Measurements from ENCODE around the gene PLCG1. TPM values are rescaled to one million over a fixed set of nuclear protein-coding genes. Genes with fewer than 3 reads are reported as not detected.
A peak's percentile ranks its signal among the peaks of the same experiment; 100 is the strongest.

The PLCG1 gene
- total RNA-seq, 1 donor from 2014 or later: 320 TPM

DNA sequence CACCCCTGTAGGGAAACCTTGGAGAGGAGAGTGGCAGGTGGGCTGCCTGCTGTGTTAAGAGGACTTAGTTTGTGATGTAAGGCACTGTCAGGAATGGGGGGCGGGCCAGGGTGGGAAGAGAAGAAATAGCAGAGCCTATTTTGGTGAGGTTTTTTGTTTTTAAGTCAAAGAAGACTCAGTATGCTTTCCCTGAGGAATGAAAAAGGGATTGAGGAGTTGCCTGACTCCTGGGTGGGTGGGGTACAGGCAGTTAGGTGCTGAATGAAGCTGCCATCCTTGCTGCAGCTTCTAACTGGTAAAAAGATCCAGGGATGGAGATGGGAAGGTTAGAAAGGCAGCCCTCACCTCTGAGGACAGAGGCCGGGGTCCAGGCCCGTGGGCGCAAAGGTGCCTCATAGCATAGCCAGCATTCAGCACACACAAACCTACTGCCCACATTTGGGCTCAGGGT, 37.9 kb downstream of the PLCG1 start:
- no peak for DNase-seq (ENCODE audit: low read depth, low spot score)
- H3K27ac Mint-ChIP-seq (ENCODE audit: unreplicated experiment): peak overlapping the region; percentile 68
- peaks cover 4% of the 10 kb centered on the region for H3K27me3 Mint-ChIP-seq (ENCODE audit: low read depth)
- H3K9me3 Mint-ChIP-seq: no peaks in the 10 kb centered on the region
- no peak overlapping the region for H3K4me3 Mint-ChIP-seq
- TF ChIP-seq, protein P1, sequence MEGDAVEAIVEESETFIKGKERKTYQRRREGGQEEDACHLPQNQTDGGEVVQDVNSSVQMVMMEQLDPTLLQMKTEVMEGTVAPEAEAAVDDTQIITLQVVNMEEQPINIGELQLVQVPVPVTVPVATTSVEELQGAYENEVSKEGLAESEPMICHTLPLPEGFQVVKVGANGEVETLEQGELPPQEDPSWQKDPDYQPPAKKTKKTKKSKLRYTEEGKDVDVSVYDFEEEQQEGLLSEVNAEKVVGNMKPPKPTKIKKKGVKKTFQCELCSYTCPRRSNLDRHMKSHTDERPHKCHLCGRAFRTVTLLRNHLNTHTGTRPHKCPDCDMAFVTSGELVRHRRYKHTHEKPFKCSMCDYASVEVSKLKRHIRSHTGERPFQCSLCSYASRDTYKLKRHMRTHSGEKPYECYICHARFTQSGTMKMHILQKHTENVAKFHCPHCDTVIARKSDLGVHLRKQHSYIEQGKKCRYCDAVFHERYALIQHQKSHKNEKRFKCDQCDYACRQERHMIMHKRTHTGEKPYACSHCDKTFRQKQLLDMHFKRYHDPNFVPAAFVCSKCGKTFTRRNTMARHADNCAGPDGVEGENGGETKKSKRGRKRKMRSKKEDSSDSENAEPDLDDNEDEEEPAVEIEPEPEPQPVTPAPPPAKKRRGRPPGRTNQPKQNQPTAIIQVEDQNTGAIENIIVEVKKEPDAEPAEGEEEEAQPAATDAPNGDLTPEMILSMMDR (conservative IDR thresholded peaks at IDR 0.05): no peak
- H3K36me3 Mint-ChIP-seq (ENCODE audit: low read depth): peaks cover 35% of the 10 kb centered on the region
- H3K4me1 Mint-ChIP-seq: peaks cover 43% of the 10 kb centered on the region

GRCh38 chr20:41175727-41176330, 38.5 kb downstream of the PLCG1 start:
- Mint-ChIP-seq H3K27ac (ENCODE audit: unreplicated experiment) (no peak overlapping the region), H3K4me1 (peaks cover 43% of the 10 kb centered on the region), H3K4me3 (no peak overlapping the region), H3K36me3 (ENCODE audit: low read depth) (peaks cover 34% of the 10 kb centered on the region), H3K9me3 (no peaks in the 10 kb centered on the region), H3K27me3 (ENCODE audit: low read depth) (peaks cover 2% of the 10 kb centered on the region)
- no peak for DNase-seq (ENCODE audit: low read depth, low spot score)
- TF ChIP-seq, protein P1 (conservative IDR thresholded peaks at IDR 0.05): no peak

- DNase-seq (ENCODE audit: low read depth, low spot score): no peak
Measured at GRCh38 chr20:41176711-41177552, 39.6 kb downstream of the PLCG1 start.

GRCh38 chr20:41177636-41178035, 40.3 kb downstream of the PLCG1 start:
- H3K4me1 Mint-ChIP-seq: peaks cover 39% of the 10 kb centered on the region
- peaks cover 2% of the 10 kb centered on the region for H3K27me3 Mint-ChIP-seq (ENCODE audit: low read depth)
- TF ChIP-seq, protein P1 (conservative IDR thresholded peaks at IDR 0.05): no peak
- H3K4me3 Mint-ChIP-seq: no peak overlapping the region
- DNase-seq (ENCODE audit: low read depth, low spot score): no peak
- H3K27ac Mint-ChIP-seq (ENCODE audit: unreplicated experiment): no peak overlapping the region
- H3K9me3 Mint-ChIP-seq: no peaks in the 10 kb centered on the region
- peaks cover 40% of the 10 kb centered on the region for H3K36me3 Mint-ChIP-seq (ENCODE audit: low read depth)

More at GRCh38 chr20:41176711-41177552, 39.6 kb downstream of the PLCG1 start:
- Mint-ChIP-seq H3K27ac (ENCODE audit: unreplicated experiment) (no peak overlapping the region), H3K27me3 (ENCODE audit: low read depth) (peaks cover 2% of the 10 kb centered on the region), H3K4me1 (peaks cover 39% of the 10 kb centered on the region), H3K9me3 (no peaks in the 10 kb centered on the region), H3K4me3 (no peak overlapping the region), H3K36me3 (ENCODE audit: low read depth) (peaks cover 36% of the 10 kb centered on the region)
- TF ChIP-seq, protein P1 (conservative IDR thresholded peaks at IDR 0.05): no peak

DNA sequence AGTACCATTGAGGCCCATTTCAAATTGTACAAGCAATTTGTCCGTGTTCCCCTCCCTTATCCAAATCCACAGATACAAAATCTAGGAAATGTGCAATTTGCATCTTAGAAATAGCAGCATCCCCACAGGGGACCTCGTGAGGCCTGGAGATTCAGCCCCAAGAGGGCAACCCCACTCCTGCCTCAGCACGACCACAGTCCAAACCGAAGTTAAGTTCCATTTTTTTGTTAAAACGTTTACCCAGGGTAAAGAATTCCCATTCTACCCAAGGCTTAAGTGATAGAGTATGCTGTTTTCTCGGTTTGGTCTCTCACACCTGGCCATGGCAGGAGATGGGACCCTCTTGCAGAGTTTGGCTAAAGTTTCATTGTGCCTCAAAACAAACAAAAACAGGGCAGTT, 41.2 kb downstream of the PLCG1 start:
- DNase-seq (ENCODE audit: low read depth, low spot score): no peak
- H3K4me1 Mint-ChIP-seq: peaks cover 30% of the 10 kb centered on the region
- peaks cover 37% of the 10 kb centered on the region for H3K36me3 Mint-ChIP-seq (ENCODE audit: low read depth)
- peak overlapping the region; percentile 80 for H3K27ac Mint-ChIP-seq (ENCODE audit: unreplicated experiment)
- peak overlapping the region; percentile 56 for H3K4me3 Mint-ChIP-seq
- peaks cover 2% of the 10 kb centered on the region for H3K27me3 Mint-ChIP-seq (ENCODE audit: low read depth)
- TF ChIP-seq, protein P1 (conservative IDR thresholded peaks at IDR 0.05): no peak
- H3K9me3 Mint-ChIP-seq: no peaks in the 10 kb centered on the region
